ENCODE measurements around the gene KIF24.

- TF ChIP-seq TCF12 (IDR thresholded peaks at IDR 0.05; ENCODE audit: low read depth, low read length) (no peak), SIN3A (conservative IDR thresholded peaks at IDR 0.05 in 1 of 2, IDR thresholded peaks at IDR 0.05 in 1 of 2; ENCODE audit: low read depth in 1 of 2, low read length in 2 of 2) (no peak), CEBPB (IDR thresholded peaks at IDR 0.05; ENCODE audit: low read depth, low read length) (no peak), EP300 (IDR thresholded peaks at IDR 0.05; ENCODE audit: borderline replicate concordance in 1 of 2, low read depth in 2 of 2, low read length in 2 of 2) (no peak), YY1 (IDR thresholded peaks at IDR 0.05; ENCODE audit: low read depth, low read length) (no peak), CTCF (IDR thresholded peaks at IDR 0.05; ENCODE audit: control extremely low read depth in 1 of 3, insufficient read depth in 1 of 3, low read depth in 1 of 3, low read length in 3 of 3) (no peak), POLR2A (IDR thresholded peaks at IDR 0.05; ENCODE audit: control extremely low read depth in 1 of 2, low read depth in 2 of 2, low read length in 2 of 2) (no peak), TEAD4 (IDR thresholded peaks at IDR 0.05; ENCODE audit: low read depth, low read length) (no peak)
Measured at GRCh38 chr9:34343605-34344004, 14.5 kb upstream of the KIF24 start.

Measured in H1 (cell line).